DND-41 (cell line): ENCODE data around the gene PPP3CA.

Source experiments
- CTCF ChIP-seq: IDR thresholded peaks from 2 replicates; pipeline ENCODE4 v1.5.1; 2012; ENCODE audit warnings: borderline replicate concordance, low read length, moderate library complexity, mild to moderate bottlenecking; ENCODE audit not compliant: poor library complexity, severe bottlenecking; ENCODE audit errors: extremely low read depth
- EZH2 ChIP-seq: IDR thresholded peaks from 3 replicates; pipeline ENCODE4 v1.6.1; 2012; ENCODE audit warnings: borderline replicate concordance, low read depth, mild to moderate bottlenecking, moderate library complexity, low read length, inconsistent platforms; ENCODE audit not compliant: severe bottlenecking

DNA sequence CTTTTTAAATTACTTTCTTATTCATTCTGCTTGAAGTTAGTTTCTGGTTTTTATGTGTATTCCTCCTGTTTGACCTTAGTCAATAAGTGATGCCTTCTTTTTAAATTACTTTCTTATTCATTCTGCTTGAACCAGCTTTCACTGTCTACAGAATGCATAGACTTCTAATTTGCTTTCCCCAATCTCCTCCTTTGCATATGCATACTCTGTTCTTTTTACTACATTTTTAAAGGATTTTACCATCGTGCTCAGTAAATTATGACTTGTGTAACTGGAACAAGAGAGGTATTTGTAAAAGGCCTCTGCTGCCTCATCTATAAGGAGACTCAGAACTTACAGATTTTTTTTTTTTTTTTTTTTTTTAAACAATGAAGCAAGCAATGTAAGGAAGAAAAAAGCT is 228.7 kb downstream of the PPP3CA start:
- TF ChIP-seq CTCF (no peak), EZH2 (no peak)
